ENCODE results near the gene UNK. TPM values are rescaled to one million over a fixed set of nuclear protein-coding genes. Genes with fewer than 3 reads are reported as not detected.
"Not testable (repeated sequence)": the region's sequence is repeated elsewhere in the genome, so short reads cannot be mapped to it uniquely, and the experiment has no call there.

The UNK gene
- polyA plus RNA-seq, 3 donors: 9.7 to 15.0 (median 13.9) TPM

- no peak overlapping the region for H3K27ac ChIP-seq (ENCODE audit: low read depth, low read length)
These were observed 31.6 kb upstream of the UNK start for GRCh38 chr17:75752802-75753513.

GRCh38 chr17:75753514-75754377 is 30.9 kb upstream of the UNK start:
- 11 to 23% (median 22%) methylated on average over 64 to 76 of the region's 76 CpGs for WGBS, 3 donors
- H3K27ac ChIP-seq (ENCODE audit: low read depth, low read length): no peak overlapping the region

More at GRCh38 chr17:75752802-75753513, 31.6 kb upstream of the UNK start:
- WGBS, 3 donors: 67 to 75% (median 72%) methylated on average over 19 of the region's 19 CpGs

GRCh38 chr17:75754378-75755204 is 30.0 kb upstream of the UNK start:
- WGBS, 3 donors: 71 to 76% (median 75%) methylated on average over 27 of the region's 27 CpGs
- no peak overlapping the region for H3K27ac ChIP-seq (ENCODE audit: low read depth, low read length)

- no peak overlapping the region for H3K27ac ChIP-seq (ENCODE audit: low read depth, low read length)
- 82 to 87% (median 87%) methylated on average over 20 of the region's 20 CpGs for WGBS, 3 donors
These were observed 29.3 kb upstream of the UNK start for GRCh38 chr17:75755205-75755901.

GRCh38 chr17:75755990-75756389 is 28.6 kb upstream of the UNK start:
- 95 to 97% (median 96%) methylated on average over 2 of the region's 2 CpGs for WGBS, 3 donors

GRCh38 chr17:75756451-75757085 is 28.0 kb upstream of the UNK start:
- H3K27ac ChIP-seq (ENCODE audit: low read depth, low read length): no peak overlapping the region
- 91 to 94% (median 94%) methylated on average over 27 to 28 of the region's 29 CpGs for WGBS, 3 donors

More at GRCh38 chr17:75755990-75756389, 28.6 kb upstream of the UNK start:
- no peak overlapping the region for H3K27ac ChIP-seq (ENCODE audit: low read depth, low read length)

- WGBS, 3 donors: 91 to 93% (median 92%) methylated on average over 20 to 21 of the region's 21 CpGs
- H3K27ac ChIP-seq (ENCODE audit: low read depth, low read length): no peak overlapping the region
These were observed 27.4 kb upstream of the UNK start for GRCh38 chr17:75757086-75757681.

- no peak overlapping the region for H3K27ac ChIP-seq (ENCODE audit: low read depth, low read length)
- WGBS, 3 donors: 91 to 94% (median 92%) methylated on average over 41 of the region's 41 CpGs
These were observed 26.3 kb upstream of the UNK start for GRCh38 chr17:75758131-75758905.

GRCh38 chr17:75759457-75759856 is 25.1 kb upstream of the UNK start:
- WGBS, 3 donors: 56 to 85% (median 83%) methylated on average over 3 of the region's 3 CpGs
- H3K27ac ChIP-seq (ENCODE audit: low read depth, low read length): no peak overlapping the region

GRCh38 chr17:75759978-75760640 is 24.5 kb upstream of the UNK start:
- 97 to 98% (median 97%) methylated on average over 6 of the region's 6 CpGs for WGBS, 3 donors
- H3K27ac ChIP-seq (ENCODE audit: low read depth, low read length): not testable (repeated sequence)

GRCh38 chr17:75762513-75763268 is 21.9 kb upstream of the UNK start:
- H3K27ac ChIP-seq (ENCODE audit: low read depth, low read length): no peak overlapping the region
- WGBS, 3 donors: 93 to 97% (median 97%) methylated on average over 27 of the region's 27 CpGs

- WGBS, 3 donors: 79 to 95% (median 95%) methylated on average over 3 of the region's 3 CpGs
- no peak overlapping the region for H3K27ac ChIP-seq (ENCODE audit: low read depth, low read length)
These were observed 21.4 kb upstream of the UNK start for GRCh38 chr17:75763269-75763607.

GRCh38 chr17:75763613-75764416 is 20.8 kb upstream of the UNK start:
- 65 to 73% (median 72%) methylated on average over 16 of the region's 16 CpGs for WGBS, 3 donors
- no peak overlapping the region for H3K27ac ChIP-seq (ENCODE audit: low read depth, low read length)

- 7 to 16% (median 12%) methylated on average over 14 of the region's 14 CpGs for WGBS, 3 donors
- H3K27ac ChIP-seq (ENCODE audit: low read depth, low read length): no peak overlapping the region
These were observed 20.2 kb upstream of the UNK start for GRCh38 chr17:75764417-75764710.
